ENCODE data around the gene KSR2.

The KSR2 gene

DNA sequence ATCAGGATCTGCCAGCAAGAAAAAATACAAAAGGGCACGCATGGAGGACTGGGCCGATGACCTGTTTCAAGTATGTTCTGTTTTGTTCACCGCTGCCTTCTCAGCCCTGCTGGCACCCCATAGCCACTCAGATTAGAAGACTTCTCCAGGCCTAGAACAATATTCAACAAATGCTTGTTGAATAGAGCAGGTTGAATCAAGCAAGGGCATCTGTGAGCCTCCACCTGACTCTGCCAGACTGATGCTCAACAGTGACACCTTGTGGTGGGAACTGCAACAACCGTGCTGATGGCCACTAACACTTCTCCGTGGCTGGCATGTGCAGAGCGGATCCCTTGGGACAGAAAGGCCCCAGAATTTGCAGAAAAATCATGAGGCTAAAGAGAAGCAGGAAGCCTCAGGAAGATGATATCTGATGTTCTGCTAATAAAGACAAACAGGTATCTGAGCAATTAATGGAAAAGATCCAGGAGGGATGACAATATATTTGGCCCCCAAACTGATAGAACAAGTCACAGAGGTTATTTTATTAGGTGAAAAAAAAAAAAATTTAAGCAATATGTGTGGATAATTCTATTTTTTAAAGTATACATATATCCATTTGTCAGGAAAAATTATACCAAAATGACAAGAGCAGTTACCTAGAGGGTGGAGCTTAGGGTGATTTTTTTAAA lies 114.3 kb downstream of the KSR2 start:
- peak; percentile 4 to 33 for DNase-seq

DNA sequence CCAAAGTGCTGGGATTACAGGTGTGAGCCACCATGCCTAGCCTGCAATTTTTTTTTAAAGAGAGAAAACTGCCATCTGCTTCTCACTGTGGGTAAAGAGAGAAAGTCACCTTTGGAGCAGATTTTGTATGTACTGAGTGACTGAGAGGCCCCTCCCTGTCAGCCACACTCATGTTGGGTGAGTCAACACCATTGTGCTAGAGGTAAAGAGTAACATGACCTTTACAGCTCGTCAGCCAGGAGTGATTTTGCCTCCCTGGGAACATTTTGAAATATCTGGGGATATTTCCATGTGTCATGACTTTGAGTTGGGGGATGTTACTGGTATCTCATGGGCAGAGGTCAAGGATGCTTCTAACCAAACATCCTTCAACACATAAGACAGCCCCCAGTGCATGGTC lies 115.2 kb downstream of the KSR2 start:
- DNase-seq: no peak

DNA sequence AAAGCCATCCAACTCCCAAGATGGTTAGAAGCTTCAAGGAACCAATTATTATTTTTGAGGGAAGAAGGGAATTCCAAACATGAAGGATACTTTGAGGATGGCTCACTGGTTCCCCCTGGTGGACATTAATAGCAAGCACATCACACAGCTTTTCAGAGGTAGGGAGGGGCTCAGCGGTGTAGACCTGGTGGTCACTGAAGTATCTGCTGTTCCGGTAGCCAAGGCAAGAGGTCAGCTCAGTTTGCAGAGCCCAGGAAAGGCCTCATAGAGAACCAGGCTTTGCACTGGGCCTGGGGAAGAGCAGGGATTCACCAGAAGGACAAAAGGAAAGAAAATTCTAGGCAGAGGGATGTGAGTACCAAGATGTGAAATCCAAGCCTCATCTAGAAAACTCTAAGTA lies 118.7 kb downstream of the KSR2 start:
- peak in 1 of 2 donors; percentile 5 for DNase-seq

DNA sequence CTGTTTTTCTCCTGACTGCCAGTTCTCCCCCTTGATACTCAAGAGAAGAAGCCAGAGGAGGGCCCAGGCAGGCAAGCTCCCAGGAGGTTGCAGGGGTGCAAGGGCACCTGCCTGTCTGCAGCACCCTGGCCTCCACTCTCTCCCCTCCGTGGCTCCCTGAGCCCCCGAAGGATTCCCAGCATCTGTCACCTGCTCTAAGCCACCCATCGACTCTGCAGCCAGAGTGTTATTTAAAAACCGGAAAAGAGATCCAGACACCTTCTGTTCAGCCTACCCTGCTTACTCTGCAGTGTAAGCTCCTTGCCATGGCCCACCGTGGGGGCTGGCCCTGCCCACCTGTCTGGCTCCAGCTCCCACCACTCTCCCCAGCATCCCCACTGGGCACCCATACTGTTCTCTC lies 121.4 kb downstream of the KSR2 start:
- no peak for DNase-seq

DNA sequence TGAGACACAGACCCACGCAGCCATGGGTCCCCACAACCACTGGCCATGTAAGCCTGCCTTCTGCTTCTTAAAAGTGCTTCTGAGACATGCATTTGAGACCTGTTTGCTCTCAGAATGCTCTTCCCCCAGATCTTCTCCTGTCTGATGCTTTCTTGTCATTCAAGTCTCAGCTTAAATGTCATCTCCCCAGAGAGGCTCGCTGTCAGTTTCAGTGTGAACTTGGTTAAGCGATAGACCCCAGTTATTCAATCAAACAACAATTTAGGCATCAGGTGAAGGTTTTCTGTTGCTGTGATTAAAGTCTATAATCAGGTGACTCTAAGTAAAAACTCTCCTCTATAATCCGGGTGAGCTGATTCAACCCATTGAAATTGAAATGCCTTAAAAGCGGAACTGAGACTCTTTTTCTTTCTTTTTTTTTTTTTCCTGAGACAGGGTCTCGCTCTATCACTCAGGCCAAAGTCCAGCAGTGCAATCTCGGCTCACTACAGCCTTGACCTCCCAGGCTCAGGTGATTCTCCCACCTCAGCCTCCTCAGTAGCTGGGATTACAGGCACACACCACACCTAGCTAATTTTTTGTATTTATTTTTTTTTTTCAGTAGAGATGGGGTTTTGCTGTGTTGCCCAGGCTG lies 123.4 kb downstream of the KSR2 start:
- no peak for DNase-seq

DNA sequence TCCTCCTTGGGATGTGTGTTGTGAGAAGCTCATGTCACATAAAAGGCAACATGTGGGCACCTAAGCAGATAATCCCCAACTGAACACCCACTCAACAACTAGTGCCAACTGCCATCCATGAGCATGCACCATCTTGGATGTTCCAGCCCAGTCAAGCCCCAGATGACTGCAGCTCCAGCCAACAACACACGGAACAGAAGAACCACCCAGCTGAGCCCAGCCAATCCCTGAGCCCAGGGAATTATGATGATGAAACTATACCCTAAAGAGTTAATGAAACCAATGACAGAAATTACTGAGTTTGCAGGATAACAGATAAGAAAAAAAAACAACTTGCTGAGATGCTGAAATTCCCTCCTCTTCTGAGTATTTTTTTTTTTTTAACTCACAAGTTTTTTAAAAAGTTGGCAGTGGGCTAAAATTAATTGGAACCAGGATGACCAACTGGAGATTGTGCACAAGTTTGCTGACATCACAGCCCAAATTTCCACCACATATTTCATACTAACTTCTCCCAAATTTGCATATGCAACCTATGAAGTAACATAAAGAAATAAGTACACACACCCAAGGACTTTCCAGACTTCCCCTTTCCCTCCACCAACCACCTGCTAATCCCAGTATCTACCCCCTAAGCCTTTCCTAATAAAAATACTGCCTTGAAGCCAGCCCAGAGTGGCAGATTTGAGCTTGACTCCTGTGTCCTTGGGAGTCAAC lies 124.5 kb downstream of the KSR2 start:
- DNase-seq: no peak

DNA sequence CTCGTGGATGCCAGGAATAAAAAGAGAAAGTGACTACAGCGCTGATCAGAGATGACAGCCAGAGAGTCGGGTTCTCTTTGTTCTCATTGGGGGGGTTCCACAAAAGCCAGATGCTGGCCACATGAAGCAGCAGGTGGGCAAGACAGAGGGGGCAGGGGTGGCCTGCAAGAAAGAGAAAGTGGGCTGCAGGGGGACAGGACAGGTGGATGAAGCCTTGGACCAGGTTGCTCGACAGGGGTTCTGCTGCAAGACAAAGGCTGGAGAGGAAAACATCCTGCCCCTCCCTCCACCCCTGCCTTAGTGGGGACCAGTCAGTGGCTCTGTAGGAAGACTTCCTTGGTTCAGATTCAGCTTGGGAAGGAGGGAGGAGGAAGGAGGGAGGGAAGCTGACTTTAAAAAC lies 126.2 kb downstream of the KSR2 start:
- no peak for DNase-seq

DNA sequence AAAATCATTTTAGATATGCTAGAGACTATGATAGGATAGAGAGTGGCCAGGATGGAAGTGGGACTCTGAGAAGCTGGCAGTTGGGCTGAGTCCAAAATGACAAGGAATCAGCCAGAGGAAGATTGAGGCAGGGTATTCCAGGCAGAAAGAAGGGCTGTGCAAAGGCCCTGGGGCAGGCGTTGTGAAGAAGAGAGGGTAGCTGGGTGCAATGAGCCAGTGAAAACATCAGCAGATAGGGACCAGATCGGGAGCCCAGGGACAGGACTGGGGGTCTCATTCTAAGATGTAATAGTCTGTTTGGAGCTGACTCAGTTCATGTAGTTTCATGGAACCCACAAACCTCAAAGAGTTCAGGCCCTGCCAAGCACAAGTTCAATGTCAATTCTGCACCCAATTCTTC lies 126.6 kb downstream of the KSR2 start:
- no peak for DNase-seq

DNA sequence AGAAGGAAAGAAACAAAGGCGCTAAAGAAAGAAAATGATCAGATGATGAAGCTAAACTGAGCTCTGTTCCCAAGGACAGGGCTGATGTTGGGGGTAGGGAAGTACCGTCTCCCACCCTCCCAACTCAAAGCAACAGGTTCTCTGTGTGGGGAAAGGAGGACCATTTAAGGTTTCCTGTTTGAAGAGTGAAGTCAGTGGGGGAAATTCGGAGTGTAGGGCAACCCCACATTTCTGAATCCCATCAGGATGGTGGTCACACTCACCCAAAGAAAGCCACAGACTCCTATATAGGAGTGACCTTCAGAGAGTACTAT lies 131.1 kb downstream of the KSR2 start:
- no peak for DNase-seq

DNA sequence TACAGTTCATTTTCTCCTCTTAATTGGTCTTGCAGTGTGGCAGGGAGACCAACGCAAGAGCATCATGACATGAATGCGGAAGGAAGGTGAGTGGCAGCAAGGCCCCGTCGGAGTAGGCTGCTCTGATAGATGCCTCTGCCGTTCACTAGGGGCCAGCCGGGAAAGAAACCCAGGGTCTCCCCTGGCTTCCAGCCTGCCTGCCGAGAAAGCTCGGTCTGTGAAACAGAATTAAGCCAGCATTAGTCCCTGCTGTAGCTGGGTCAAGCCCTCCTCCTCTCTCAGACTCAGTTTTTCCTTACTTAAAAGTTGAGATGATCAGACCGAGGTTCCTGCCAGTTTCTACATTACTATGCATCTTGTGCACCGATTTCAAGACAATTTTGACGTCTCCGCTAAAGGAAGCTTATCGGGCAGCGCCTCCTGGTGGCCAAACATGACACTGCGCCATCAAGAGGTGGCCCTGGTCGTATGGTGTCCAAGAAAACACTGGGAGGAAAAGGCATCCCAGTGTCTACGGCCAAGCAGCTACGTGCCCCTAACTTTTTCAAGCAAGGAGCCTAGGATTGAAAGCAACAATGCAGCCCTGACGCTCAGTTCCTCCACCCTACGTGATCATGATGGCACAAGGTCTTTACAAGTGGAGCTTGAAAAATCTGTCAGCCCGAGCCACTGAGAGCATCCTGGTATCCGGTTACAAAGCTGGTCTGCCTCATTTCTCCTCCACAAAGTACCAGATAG lies 131.6 kb downstream of the KSR2 start:
- DNase-seq: peak; percentile 45 to 65

DNA sequence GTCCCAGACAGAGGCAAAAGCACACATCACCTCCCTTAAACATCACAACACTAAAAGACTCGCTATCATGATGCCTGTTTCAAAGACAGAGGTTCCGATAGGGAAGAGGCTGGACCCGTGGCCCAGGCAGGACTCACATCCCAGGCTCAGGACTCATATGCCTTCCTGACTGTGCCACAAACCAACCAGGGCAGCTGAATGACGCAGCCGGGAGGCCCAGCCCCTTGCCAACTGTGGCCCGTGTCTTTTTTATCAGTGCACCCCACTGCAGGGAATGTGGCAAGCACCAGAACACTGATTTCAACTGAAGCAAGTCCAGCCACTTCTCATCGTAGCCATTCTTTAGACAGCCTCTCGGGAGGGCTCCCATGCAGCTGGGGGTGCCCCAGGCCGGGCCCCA lies 132.3 kb downstream of the KSR2 start:
- DNase-seq: no peak

DNA sequence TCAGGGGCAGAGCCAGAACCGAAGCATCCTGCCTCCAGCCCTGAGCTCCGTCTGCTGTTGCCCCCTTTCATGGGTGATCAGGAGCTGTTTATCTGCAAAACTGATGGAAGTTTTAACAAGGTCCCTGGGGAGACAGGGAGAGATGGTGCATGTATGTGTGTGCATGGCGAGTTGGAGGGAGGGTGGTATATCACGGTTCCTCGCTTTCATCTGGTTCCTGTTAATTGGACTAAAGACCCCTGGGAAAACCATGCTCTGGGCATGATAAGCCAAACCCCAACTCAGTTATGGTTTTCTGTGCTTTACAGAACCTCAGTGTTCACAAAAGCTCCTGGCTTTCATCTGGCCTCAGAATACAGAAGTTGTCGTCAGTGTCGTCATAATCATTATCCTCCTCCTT lies 133.6 kb downstream of the KSR2 start:
- DNase-seq: no peak

DNA sequence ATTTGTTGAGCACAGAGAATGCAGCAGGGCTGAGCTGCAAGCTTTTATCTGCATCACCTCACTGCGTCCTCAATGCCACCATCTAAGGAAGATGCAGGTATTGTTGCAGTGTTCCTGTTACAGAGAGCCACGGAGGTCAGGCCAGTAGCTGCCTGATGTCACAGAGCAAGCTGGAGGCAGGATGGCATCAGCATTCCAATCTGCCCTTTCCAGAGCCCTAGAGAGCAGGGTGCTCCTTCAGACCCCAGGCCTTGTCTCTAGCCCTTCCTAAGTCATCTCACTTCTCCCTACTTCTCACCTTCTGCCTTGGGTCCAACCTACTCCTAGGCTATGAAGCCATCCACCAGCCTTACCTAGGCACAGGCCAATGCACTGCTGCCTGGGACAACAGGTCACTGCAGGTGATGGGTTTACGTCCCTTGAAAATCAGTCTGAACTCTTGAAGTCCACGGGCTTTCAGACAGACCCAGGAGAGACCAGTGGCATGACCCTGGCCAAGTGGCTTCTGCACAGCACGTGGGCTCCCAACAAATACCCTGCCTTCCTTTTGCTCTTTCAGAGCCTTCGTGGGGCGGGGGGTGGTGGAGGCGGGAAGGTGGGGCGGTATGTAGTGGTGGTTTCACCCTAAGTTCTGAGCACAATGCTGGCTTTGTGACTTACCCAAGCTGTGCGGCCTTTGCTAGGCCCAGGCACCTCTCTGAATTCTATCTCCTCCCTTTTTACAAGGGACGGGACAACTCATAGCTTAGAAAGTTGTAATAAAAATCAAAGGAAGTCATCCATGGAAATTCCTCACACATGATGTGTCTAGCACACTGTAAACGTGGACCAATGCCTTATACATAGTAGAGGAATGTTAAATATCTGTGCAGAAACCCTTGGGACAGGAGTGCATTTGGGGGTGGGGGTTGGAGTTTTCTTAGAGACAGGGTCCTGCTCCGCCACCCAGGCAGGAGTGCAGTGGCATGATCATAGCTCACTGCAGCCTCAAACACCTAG lies 136.0 kb downstream of the KSR2 start:
- no peak for DNase-seq

DNA sequence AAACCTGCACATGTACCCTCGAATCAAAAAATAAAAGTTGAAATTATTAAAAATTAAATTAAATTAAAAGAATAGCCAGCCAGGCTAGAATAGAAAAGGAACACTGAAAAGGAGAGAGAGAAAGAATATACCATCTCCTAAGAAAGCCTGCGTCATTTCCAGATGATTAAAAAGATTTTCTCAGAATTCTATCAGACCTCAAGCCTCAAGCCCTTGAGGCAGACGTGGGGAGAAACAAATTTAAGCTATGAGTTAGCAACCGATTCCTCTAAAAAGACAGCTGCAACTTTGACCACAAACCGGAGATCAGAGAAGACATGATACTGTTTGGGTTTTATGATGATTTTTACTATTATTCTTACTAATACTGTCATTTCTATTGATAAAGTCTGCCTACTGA lies 138.3 kb downstream of the KSR2 start:
- no peak for DNase-seq

DNA sequence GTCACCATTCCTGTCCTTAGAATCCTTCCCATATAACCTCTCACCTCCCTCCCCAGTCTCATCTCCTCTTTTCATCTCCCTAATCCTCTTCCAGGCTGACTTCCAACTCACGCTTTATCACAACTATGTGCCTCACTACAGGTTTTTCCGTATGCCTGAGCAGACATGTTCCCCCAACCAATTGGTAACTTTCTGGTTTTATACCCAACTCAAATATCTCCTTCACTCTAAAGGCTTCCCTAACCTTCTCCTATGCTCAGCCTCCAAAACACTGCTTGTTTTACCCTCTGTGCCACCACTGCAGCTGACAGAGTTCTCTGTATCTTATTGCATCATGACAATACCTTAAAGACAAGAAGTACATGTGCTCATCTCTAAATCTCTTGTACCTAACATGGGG lies 139.7 kb downstream of the KSR2 start:
- no peak for DNase-seq

DNA sequence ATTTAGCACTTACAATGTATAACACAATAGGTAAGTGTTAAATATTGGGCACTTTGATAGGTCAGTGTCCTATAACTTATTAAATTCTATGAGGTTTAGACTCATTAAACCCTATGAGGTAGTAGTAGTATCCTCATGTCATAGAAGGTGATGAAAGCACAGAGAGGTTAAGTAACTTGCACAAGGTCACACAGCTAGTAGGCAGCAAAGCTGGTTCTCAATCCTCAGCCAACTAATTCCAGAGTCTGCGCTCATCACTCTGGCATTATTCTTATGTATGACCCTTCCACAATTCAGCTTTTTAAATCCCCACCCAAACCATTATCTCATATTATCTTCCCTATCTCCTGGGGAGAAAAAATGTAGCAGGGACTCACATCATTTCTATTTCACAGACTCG lies 141.1 kb downstream of the KSR2 start:
- no peak for DNase-seq

DNA sequence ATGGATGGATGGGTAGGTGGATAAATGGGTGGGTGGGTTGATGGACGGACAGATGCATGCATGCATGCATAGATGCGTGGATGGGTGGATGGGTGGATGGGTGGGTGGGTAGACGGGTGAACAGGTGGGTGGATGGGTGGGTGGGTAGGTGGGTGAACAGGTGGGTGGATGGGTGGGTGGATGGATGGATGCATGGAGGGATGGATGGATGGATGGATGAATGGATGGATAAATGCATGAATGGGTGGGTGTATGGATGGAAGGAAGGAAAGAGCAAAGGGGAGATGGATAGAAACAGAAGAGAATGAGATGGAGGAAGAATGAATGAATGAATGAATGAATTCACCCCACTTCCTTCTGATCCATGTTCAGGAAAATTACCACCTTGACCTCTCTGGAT lies 143.0 kb downstream of the KSR2 start:
- no peak for DNase-seq

DNA sequence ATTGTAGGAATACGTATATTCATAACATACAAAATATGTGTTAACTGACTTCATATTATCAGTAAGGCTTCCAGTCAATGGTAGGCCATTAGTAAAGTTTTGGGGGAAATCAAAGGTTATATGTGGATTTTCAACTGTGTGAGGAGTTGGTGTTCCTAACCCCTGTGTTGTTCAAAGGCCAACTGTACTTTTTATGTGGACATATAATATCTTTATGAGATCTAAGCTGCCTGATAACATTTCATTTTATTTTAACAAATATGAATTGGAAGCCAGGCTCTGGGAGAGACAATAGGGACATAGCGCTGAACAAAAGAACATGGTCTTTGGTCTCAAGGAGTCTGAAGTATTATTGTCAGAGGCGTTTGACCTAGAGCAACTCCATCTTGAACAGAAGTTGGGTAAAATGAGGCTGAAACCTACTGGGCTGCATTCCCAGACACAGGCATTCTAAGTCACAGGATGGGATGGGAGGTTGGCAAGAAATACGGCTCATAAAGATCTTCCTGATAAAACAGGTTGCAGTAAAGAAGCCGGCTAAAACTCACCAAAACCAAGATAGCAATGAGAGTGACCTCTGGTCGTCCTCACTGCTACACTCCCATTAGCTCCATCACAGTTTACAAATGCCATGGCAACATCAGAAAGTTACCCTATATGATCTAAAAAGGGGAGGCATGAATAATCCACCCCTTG lies 147.2 kb downstream of the KSR2 start:
- DNase-seq: no peak

DNA sequence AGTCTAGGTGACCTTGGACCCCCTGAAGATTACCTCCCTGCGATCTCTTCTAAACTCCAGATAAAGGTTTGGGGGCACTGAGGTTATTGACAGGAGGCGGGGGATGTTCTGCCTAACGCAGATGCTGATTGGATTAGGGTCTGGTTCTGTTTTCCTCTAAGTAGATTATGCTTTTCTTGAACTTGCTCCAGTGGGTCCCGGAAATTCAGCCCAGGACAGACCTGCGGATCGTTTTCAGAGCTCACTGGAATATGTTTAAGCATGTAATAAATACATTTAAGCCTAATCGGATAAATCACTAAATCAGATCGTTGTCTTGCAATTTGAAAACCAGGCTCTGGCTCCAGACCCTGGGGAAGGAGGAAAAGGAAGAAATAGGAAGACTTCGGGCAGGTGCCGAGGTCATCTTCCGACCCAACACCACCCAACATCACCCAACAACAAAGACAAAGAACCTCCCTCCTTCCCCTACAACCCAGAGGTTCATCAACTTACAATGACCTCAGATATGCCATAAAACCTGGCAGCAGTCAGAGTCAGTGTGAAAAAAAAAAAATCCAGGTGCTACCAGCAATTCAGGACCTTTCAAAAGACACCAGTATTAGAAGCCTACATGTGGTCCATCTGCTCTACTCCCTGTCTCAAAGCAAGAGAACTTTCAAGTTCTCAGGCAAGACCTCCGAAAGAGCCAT lies 148.4 kb downstream of the KSR2 start:
- no peak for DNase-seq

DNA sequence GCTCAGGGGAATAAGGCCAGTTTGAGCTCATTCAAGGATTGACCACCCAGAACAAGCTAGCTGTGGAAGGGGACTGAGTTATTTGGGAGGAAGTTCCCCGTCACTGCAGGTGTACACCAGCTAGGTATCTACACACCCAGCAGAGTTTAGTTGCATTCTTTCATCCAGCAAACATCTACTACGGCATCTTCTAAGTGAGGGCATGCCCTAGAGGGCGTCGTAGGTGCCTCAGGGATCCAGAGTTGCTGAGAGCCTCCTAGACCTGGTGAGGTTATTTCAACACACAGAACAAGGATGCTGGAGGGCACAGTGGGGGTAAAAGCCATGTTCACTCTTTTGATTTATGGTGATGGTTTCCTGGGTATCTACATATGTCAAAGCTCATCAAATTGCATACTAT lies 149.6 kb downstream of the KSR2 start:
- DNase-seq: no peak

DNA sequence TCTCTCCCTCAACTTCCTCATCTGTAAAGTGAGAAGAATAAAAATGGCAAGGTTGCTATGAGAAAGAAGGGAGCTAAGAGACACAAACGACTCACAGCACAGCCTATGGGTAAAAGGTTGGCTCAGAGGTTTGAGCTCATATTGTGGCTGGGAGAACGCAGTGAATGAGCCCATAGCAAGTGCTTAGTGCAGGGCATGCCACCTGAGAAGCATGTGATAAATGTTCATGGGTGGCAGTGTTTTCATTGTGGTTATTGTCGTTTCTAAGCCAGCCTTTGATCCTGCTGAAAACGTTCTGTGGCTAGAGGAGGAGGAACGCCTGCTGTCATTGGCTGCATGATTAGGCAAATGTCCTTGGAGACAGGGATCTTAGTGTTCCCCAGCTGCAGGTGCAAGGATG lies 150.4 kb downstream of the KSR2 start:
- no peak for DNase-seq
